Daoy (cell line): ENCODE results near the gene CCL16. TPM values are rescaled to one million over a fixed set of nuclear protein-coding genes. Genes with fewer than 3 reads are reported as not detected.
A peak's percentile ranks its signal among the peaks of the same experiment; 100 is the strongest.

ENCODE experiments used
- DNase-seq: peaks from one replicate; pipeline ENCODE4 v3.0.0-alpha.2; 2015; ENCODE audit warnings: low read depth
- total RNA-seq: library from RNA; depleted of rRNA; stranded (reverse); fragments of >200 nt; shearing (Covaris generic); gene quantifications from 2 replicates; pipeline ENCODE4 v1.2.3, GENCODE V29; 2014

Gene CCL16
- total RNA-seq, 1 experiment from 2014 or later: not detected

DNA sequence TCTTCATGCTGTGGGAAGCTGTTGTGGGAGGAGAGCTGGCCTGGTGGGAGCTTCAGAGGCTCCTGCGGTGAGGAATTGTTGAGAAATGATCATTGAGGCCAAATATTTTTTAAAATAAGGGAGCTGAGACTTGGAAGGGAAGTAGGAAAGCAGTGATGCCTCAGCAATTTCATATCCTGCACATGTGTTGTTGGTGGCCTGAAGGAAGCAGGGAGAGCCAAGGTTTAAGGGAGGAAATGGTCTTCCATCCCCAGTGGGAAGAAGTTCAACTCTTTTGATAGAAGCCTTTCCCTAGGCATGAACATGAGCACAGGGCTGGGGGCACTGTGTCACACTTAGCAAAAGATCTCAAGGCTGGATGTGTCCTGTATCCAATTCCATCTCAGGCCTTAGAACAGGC lies 5.3 kb upstream of the CCL16 start, which contains the start of gene CCL14:
TSS of gene CCL14 (minus strand) at position 87 of the 400 bp plus-strand sequence. CDS start at position 7, 80 bp downstream.
- DNase-seq: no peak

DNA sequence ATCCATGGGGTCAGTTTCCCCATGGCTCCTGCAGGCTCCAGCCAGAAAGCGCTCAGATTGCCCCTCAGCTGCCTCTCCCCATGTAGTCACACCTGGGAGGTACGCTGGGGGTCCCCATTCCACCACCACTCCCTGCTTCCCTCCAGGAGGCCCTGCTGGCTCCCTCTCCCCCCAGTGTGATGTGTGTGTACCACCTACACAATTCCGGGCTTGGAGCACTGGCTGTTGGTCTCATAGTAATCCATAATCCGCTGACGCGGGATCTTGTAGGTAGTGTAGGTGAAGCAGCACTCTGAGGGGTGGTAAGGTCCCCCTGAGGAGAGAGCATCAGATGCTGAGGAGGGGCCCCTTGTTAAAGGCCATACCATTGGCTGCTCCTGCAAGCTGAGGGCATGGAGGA lies 2.8 kb upstream of the CCL16 start:
- DNase-seq: no peak

DNA sequence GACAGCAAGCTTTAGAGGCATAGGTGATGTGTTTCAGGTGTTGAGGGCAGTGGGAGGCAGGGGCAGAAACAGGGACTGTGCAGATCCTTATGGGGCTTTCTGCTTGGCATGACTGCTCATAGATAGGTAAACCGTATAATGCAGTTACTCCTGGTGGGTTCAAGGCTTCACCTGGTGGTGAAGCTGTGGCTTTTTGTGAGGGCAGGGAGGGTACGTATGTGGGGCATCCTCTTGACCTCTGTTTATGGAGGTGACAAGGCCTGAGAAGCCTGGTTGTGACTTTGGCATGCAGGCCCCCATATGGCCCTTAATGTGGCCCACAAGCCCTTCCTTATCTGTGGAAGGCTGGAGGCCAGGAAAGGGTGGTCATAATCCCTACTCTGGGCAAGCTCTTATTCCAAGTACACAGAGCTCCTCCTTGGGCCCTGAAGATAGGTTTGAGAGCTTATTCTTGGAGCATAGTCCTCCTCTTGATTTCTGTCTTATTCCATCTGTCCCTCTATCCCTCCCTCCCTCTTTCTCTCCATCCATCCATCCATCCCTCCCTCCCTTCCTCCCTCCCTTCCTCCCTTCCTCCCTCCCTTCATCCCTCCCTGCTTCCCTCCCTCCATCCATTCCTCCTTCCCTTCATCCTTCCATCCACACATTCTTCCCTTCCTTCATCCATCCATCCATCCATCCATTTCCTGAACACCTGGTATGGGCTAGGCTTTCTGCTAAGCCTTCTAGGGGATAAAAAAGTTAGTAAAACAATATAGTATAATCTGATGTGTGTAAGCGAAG lies 1.3 kb upstream of the CCL16 start:
- no peak for DNase-seq

DNA sequence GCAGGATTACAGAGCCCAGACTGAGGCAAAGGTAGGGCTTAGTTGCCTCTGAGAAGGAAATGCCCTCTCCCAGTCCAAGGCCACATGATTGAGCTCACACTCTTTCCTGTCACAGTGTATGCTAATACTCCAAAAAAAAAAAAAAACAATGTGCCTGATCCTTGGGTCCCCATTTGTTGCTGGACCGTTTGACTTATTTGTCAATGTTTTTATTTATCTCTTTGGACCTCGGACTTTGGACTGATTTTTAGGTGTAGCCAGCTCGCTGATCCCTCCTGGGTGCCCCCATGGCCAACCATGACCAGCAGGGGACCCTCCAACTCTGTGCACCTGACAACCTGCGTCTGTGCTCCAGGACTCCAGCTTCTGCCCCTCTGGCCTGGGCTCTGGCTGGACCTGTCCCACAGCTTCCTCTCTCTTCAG lies 622 bp upstream of the CCL16 start:
- DNase-seq: no peak

DNA sequence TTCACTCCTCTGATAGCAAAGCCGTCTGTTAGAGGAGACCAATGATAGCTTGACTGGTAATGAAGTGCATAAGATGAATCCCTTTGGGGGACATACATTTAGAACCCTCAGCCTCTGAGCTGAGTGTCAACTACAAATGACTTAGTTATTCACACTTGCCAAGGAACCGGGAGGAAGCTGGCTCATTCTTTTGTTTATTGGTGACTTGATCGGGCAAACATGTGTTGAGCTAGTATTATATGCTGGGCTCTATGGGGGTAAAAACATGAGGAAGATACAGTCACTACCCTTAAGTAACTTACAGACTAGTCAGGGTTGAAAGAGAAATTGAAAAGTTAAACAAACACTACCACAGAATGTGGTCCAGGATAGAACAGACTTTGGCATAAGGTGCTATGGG lies 3.0 kb downstream of the CCL16 start:
- no peak for DNase-seq

DNA sequence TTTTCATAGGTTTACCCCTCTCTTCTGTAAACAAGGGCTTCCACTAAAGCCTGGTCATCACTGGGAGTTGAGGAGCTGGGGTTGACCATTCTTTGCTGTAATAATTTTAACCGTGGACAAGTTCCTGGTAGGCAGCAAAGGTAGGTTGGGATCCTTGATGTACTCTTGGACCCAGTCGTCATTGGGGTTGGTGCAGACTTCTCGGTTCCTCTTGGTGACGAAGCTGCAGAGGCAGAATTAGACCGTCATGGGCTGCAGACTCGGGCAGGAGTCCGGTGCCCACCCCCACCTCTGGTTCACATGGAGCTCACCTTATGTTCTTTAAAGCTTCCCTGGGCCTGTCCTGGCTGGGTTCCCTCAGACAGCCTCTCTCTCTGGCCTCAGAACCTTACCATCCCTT lies 3.8 kb downstream of the CCL16 start:
- no peak for DNase-seq

DNA sequence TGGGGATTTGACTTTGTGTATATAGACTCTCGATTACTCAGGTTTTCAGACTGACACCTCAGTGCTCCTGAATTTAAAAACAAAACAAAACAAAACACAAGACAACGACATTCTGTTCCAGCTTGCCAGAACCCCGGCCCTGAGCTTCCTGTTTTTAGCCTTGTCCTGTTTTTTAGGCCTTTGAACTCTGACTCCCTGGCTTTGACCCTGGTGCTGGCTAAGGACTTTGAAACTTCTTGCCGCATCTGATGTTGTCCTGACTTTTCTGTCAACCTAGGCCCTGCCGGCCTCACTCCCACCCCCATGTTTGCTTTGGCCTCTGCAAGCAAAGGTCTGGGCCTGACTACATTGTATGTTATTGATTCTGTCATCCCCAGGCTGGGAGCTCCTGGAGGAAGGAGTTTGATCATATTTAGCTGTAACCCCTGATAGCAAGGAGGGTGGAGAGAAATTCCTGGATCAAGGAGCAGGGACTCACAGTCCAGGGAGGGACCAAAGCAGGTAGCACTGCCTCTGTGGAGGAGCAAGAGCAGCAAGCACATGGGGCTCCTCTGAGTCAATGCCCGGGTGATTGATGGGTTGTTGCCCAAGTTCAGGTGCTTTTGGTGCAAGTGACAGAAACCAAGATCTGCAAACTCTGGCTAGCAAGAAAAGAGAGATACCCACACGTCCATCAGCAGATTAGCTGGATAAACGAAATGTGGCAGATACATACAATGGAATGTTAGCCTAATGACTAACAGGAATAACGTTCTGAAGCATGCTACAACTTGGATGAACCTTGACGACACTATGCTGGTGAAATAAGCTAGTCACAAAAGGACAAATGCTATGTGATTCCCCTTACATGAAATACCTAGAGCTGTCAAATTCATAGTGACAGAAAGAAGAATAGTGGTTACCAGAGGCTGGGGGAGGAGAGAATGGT lies 7.7 kb downstream of the CCL16 start:
- DNase-seq: no peak

DNA sequence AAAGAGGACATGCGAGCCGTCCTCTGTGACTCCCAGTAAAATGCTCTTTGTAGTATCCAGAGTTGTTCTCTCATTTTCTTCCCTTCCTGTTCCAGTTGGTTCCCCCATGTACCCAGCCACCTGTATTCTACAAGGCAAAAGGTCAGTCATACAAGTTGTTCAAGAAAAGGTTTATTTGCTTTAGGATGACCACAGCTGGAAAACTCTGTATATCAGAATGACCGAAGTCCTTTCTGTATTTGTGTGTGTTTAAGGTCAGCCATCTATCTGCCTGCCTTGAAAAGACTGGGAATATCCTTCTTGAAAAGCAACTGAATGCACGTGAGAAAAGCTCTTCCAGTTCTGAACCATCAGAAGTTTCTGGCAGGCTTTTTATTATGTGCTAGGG lies 8.4 kb downstream of the CCL16 start:
- no peak for DNase-seq

DNA sequence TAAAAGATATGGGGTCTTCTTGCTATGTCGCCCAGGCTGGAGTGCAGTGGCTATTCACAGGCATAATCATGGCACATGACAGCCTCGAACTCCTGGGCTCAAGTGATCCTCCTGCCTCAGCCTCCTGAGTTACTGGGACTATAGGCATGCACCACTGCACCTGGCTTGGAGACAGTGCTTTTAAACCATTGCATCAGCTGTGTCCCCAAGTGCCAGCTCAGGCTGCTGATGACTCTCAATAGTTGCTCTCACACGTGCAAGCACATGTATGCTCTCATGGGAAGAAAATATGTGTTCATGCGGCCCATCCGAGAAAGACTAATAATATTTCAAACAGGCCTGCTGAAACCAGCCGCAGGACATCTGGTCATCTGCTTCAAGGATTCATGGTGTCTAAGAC lies 8.8 kb downstream of the CCL16 start:
- no peak for DNase-seq

DNA sequence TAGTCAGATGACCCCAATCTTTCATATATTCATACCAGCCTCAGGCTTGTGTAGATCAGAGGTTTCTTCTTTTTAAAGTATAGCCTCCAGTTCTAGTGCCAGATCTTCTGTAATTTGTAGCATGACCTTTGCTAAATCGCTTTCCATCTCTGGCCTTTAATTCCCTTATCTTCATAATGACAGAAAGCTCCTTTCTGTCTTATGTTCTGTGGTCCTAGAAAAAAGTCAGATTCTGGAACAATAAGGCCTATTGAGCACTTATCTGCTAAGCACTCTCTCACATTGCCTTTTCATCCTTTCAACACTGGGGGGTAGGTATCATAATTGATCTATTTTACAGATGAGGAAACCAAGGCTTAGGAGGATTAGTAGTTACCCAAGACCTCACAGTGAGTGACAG lies 9.2 kb downstream of the CCL16 start:
- DNase-seq: no peak

DNA sequence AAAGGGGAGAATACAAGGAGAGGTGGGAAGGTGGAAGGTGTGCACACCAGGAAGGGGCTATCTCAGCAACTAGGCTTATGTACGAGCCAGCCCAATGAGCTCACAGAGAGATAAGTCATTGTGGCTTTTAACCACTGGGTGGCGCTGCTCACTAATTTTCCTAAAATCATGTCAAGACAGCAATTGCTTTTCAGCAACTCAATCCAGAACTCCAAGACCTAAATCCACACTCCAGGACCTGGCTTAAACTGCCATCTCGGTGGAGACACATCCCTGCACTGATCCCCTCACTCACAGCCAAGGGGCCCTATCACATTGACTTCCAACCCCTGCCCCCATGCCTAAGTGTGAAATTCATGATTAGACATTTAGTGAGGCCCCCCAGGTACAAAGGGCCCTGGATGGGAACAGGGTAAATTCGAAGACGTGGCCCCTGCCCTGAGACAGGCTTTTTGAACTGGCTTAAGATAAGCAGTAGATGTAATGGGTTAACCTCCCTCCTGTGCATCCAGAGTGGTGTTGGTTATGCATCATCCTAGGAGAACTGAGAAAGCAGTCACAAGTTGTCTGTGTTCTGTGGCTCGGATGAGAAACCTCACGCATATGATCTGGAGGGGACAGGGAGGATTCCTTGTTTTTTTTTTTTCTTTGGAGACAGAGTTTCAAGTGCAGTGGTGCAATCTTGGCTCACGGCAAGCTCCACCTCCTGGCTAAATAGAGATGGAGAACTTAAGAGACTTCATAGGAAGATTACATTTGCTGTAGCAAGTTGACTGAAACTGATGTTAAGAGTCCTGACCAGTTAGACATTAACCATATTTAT lies 11.5 kb downstream of the CCL16 start:
- DNase-seq: peak; percentile 60

DNA sequence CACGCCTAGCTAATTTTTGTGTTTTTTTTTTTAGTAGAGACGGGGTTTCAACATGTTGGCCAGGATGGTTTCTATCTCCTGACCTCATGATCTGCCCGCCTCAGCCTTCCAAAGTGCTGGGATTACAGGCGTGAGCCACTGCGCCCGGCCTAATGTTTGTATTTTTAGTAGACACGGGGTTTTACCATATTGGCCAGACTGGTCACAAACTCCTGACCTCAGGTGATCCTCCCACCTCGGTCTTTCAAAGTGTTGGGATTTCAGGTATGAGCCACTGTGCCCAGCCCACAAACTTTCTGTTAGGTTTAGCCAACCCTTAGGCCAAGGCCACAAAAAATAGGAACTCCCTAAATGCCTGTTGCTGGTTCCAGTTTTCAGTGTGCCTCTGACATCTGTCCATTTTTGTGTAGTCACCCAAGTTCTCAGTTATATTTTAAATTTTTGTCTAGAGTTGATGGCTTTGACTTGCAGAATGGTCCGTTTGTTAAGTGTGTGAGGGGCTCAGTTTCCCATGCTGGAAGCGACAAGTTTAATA lies 12.7 kb downstream of the CCL16 start:
- no peak for DNase-seq

DNA sequence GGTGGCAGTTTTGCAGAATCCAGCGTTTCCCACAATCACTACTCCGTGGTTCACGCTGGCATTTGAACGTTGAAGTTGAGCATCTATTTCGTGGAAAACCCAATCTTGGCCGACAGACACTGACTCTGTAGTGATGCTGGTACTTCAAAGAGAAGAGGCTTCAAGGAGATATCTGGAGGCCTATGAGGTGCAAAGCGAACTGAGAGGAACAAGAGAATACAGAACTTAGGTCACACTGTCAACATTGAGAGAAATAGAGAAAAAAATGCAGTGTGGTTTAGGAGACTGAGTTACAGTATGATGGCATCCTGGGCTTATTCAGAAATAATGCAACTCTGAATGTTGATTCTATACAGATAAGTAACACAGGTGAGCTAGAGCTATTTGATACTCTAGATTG lies 16.0 kb downstream of the CCL16 start:
- no peak for DNase-seq

DNA sequence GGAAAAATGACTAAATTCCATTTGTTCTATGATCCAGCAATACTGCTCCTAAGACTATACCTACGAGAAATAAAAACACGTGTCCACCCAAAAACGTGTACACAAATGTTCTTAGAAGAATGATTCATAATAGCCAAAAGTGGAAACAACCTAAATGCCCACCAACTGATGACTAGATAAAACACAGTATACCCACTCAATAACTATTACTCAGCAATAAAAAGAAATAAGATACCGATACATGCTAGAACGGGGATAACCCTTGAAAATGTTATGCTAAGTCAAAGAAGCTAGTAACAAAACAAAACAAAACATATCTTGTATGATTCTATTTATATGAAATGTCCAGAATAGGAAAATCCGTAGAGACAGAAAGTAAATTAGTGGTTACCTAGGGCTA lies 17.6 kb downstream of the CCL16 start:
- no peak for DNase-seq

DNA sequence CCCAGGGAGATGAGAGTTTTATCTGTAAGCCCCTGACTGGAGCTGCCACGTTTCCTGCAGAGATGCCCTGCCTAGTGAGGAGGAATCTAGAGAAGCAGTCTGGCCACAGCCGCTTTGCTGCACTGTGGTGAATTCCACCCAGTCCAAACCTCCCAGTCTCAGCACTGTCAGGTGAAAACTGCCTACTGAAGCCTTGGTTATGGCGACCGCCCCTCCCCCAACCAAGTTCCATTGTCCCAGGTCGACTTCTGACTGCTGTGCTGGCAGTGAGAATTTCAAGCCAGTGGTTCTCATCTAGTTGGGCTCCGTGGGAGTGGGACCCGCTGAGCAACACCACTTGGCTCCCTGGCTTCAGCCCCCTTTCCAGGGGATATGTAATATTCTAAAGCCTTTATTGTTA lies 27.6 kb downstream of the CCL16 start:
- DNase-seq: no peak

DNA sequence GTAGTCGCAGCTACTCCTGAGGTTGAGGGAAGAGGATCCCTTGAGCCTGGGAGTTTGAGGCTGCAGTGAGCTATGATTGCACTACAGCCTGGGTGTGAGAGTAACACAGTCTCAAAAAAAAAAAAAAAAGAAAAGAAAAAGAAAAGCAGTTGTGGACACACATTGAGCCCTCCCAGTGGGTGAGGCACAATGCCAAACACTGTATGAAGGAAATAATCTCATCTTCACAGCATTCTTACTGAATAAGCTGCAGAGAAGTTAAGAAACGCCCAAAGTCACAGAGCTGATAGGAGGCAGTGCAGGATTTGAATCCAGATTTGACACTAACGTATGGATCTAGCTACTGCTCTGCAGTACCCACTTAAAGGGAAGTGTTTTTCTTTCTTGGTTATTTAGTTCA lies 31.9 kb downstream of the CCL16 start:
- DNase-seq: no peak

DNA sequence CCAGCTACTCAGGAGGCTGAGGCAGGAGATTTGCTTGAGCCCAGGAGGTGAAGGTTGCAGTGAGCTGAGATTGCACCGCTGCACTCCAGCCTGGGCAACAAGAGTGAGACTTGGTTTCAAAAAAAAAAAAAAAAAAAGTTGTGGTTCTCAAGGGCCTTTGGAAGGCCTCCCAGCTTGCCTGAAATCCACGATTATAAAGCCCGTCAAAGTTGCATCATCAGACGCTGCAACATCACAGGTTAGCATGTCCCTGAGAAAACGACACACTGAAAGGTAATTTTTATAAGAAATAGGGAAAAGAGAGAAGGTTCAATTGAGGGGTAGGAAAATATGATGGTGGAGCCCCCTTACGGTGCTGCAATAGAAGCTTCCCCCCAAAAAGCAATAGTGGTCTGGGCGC lies 33.2 kb downstream of the CCL16 start:
- DNase-seq: no peak

DNA sequence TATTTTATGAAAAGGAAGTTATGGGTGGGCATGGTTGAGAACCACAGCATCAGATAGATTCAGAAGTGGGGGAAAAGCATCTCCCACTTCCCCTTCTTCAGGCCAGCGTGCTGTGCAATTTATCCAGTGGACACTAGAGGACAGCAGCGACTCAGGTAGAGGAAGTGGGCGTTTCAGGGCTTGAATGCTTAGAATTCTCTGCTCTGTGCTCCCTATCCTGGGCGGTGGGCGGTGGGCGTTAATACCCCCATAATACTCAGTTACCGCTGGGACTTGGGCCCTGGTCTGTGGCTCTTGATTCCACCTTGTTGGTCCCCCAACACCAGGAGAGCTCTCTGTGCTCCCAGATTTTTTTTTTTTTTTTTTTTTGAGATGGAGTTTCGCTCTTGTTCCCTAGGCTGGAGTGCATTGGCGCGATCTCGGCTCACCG lies 34.1 kb downstream of the CCL16 start:
- peak; percentile 66 for DNase-seq

DNA sequence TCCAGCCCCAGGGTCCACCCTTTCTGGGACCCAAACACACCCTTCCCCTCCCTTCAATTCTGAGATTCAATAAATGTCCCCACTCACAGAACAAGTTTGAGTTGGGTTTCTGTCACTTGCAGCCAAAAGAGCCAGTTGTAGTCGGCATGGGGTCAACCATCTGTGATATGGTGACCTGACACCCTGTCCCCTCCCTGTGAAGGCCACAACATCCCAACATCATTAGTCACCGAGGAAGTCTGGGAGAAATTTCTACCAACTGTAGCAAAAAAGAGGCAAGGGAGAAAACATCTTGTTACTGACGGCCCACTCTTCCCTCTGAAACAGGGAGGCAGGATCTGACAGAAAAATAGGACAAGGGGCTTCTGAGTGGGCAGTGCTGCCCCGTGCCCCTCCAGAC lies 37.1 kb downstream of the CCL16 start:
- no peak for DNase-seq

DNA sequence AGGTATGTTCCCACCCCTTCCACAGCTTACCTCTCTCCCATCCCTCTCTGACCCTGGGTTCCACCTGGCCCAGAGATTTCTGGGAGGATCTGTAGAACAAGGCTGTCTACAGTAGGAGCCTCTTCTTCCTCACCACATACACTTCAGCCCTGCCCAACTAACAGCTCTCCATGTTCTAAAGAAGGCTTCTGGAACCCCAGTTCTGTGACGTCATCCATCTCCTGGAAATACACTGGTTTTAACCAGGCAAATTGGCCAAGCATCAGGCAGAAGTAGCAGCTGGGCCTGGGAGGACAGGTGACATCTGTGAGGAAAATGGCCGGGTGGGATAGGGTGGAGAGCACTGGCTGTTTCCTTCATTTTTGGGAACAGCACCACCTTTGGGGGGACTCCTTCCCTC lies 37.8 kb downstream of the CCL16 start, which contains the start of gene LYZL6:
TSS of gene LYZL6 (minus strand) at position 177 of the 400 bp plus-strand sequence. CDS start 4,357 bp downstream, outside the sequence.
- DNase-seq: no peak

DNA sequence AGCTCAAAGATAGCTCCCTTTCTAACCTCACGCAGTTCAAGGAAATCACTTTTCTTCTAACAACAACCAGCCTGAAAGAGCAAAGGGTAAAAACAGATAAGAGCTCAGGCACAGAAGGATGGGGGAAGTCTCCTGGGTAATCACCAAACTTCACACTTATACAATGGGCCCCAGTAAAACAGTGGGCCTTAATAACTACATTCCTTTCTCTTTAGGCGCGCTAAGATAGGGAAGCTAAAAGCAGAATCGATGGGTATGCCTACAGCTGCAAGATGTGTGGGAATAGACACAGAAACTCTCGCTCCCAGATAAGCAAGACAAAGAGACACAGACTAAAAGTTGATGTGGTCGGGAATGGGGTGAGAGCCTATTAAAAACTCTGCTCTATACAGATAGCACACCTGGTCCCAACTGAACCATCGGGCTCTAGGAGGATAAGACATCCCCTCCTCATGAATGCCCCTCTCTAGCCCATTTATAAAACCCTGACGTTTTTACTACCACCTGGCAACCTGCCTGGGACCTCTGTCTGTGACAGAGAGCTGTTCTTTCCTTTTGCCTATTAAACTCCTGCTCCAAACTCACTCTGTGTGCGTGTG lies 38.6 kb downstream of the CCL16 start:
- no peak for DNase-seq
